ENCODE measurements around the gene LCN2. TPM values are rescaled to one million over a fixed set of nuclear protein-coding genes. Genes with fewer than 3 reads are reported as not detected.

The LCN2 gene
- total RNA-seq, 1 experiment from 2014 or later, result 153 TPM

- ChIA-PET POLR2A (ENCODE audit: unreplicated experiment) (no interaction called here), CTCF (no interaction called here)
- no TSS peak for BruUV-seq (replicated peaks)
- Histone ChIP-seq H3K27ac (ENCODE audit: low read length) (no peak overlapping the region), H2AFZ (ENCODE audit: low read length) (no peak overlapping the region), H3K9ac (ENCODE audit: low read length) (no peak overlapping the region), H4K20me1 (ENCODE audit: low read length) (no peaks in the 10 kb centered on the region), H3K9me2 (replicated peaks; ENCODE audit: low read length) (no peaks in the 10 kb centered on the region), H3K4me3 (ENCODE audit: low read length) (no peak overlapping the region), H3K4me1 (ENCODE audit: insufficient read depth, low read length) (peaks cover 7% of the 10 kb centered on the region), H3K4me2 (ENCODE audit: low read length) (no peak overlapping the region), H3K36me3 (ENCODE audit: low read depth, low read length) (peaks cover 11% of the 10 kb centered on the region), H3K27me3 (ENCODE audit: low read length) (no peaks in the 10 kb centered on the region), H3K9me3 (ENCODE audit: low read length) (no peaks in the 10 kb centered on the region), H3K79me2 (ENCODE audit: low read length) (peaks cover 14% of the 10 kb centered on the region), H3F3A (ENCODE audit: low read length, unreplicated experiment) (no peaks in the 10 kb centered on the region)
- intact Hi-C loops (cut with micrococcal nuclease), result no loop called here
- ATAC-seq (no peak), DNase-seq (no peak)
- TF ChIP-seq EZH2 (IDR thresholded peaks at IDR 0.05; ENCODE audit: low read length, unreplicated experiment) (no peak), CTCF (conservative IDR thresholded peaks at IDR 0.05; ENCODE audit: low read depth, low read length) (no peak), EZH2phosphoT487 (IDR thresholded peaks at IDR 0.05; ENCODE audit: borderline replicate concordance, low read length) (no peak)
Measured at GRCh38 chr9:128120741-128121465, 28.4 kb upstream of the LCN2 start.

- H3K36me3 ChIP-seq (ENCODE audit: low read depth, low read length), result peaks cover 11% of the 10 kb centered on the region
- POLR2A ChIA-PET (ENCODE audit: unreplicated experiment), result no interaction called here
- intact Hi-C loops (cut with micrococcal nuclease), result no loop called here
Measured at GRCh38 chr9:128121466-128121810, 27.8 kb upstream of the LCN2 start.

More at GRCh38 chr9:128121466-128121810, 27.8 kb upstream of the LCN2 start:
- no peak for DNase-seq
- no peaks in the 10 kb centered on the region for H3F3A ChIP-seq (ENCODE audit: low read length, unreplicated experiment)
- peaks cover 19% of the 10 kb centered on the region for H3K79me2 ChIP-seq (ENCODE audit: low read length)
- no peaks in the 10 kb centered on the region for H4K20me1 ChIP-seq (ENCODE audit: low read length)
- ATAC-seq, result no peak
- H3K4me3 ChIP-seq (ENCODE audit: low read length), result no peak overlapping the region
- H3K4me2 ChIP-seq (ENCODE audit: low read length), result no peak overlapping the region
- no peaks in the 10 kb centered on the region for H3K9me2 ChIP-seq (replicated peaks; ENCODE audit: low read length)
- no peaks in the 10 kb centered on the region for H3K9me3 ChIP-seq (ENCODE audit: low read length)
- no peak overlapping the region for H3K9ac ChIP-seq (ENCODE audit: low read length)
- TF ChIP-seq EZH2 (IDR thresholded peaks at IDR 0.05; ENCODE audit: low read length, unreplicated experiment) (no peak), EZH2phosphoT487 (IDR thresholded peaks at IDR 0.05; ENCODE audit: borderline replicate concordance, low read length) (no peak), CTCF (conservative IDR thresholded peaks at IDR 0.05; ENCODE audit: low read depth, low read length) (no peak)
- CTCF ChIA-PET, result no interaction called here
- peaks cover 11% of the 10 kb centered on the region for H3K4me1 ChIP-seq (ENCODE audit: insufficient read depth, low read length)
- H3K27me3 ChIP-seq (ENCODE audit: low read length), result no peaks in the 10 kb centered on the region
- H2AFZ ChIP-seq (ENCODE audit: low read length), result no peak overlapping the region
- H3K27ac ChIP-seq (ENCODE audit: low read length), result no peak overlapping the region
- no TSS peak for BruUV-seq (replicated peaks)

Data from PC-3 (cell line).